ENCODE data around the gene ZNF605.

ZNF605 gene

GRCh38 chr12:132926415-132926833 lies 29.7 kb downstream of the ZNF605 start:
- Histone ChIP-seq H3K4me3 (peak overlapping the region; percentile 20), H3K27ac (no peak overlapping the region)
- no peak for TF ChIP-seq CTCF (IDR thresholded peaks at IDR 0.05)
- DNase-seq (ENCODE audit: low spot score) = no peak

GRCh38 chr12:132925597-132926414 lies 30.3 kb downstream of the ZNF605 start:
- no peak for DNase-seq (ENCODE audit: low spot score)
- no peak for TF ChIP-seq CTCF (IDR thresholded peaks at IDR 0.05)
- no peak overlapping the region for H3K27ac ChIP-seq
- peak overlapping the region; percentile 20 for H3K4me3 ChIP-seq

- no peak for DNase-seq (ENCODE audit: low spot score)
- TF ChIP-seq CTCF (IDR thresholded peaks at IDR 0.05) = no peak
- H3K4me3 ChIP-seq = peak overlapping the region; percentile 13
- no peak overlapping the region for H3K27ac ChIP-seq
Observed at GRCh38 chr12:132924356-132924755, 31.8 kb downstream of the ZNF605 start.

DNA sequence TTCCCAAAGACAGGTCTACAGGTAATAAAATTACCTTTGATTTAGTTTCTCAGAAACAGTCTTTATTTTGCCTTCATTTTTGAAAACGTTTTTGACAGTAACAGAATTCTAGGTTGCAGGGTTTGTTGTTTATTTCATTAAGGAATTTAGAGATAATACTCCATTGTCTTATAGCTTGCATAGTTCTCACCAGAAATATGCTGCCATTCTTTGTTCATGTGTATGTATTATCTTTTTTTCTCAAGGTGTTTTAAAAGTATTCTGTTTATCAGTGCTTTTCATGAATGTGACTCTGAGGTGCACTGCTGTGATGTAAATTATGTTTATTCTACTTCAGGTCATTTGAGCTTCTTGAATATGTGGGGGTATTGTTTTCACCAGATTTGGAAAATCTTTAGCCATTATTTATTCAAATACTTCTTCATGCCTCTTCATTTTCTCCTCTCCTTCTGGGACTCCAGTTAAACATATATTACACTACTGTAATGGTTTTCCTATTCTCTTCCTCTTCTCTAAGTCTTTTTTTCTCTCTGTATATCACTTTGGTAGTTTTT lies 32.7 kb downstream of the ZNF605 start:
- Histone ChIP-seq H3K4me3 (no peak overlapping the region), H3K27ac (no peak overlapping the region)
- no peak for DNase-seq (ENCODE audit: low spot score)
- TF ChIP-seq CTCF (IDR thresholded peaks at IDR 0.05) = no peak

DNA sequence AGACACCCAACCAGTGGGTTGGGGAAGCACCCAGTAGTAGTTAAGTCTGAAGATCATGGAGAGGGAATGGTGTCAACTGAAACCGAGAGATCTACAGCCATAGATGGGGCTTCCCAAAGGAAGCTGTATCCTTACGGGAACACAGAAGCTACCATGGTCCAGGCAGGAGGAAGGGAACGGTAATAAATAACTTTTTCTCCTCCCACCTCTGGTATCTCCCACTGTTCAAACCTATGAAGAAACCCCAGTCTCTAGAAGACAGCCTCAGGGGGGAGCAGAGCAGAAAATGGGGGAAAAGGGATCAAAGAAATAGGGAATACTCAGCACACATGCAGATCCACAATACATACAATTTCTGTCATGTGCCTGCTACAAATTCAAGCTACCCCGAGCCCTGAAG lies 33.4 kb downstream of the ZNF605 start:
- Histone ChIP-seq H3K27ac (no peak overlapping the region), H3K4me3 (no peak overlapping the region)
- TF ChIP-seq CTCF (IDR thresholded peaks at IDR 0.05) = no peak
- DNase-seq (ENCODE audit: low spot score) = no peak

GRCh38 chr12:132921685-132922084 lies 34.4 kb downstream of the ZNF605 start:
- Histone ChIP-seq H3K27ac (no peak overlapping the region), H3K4me3 (peak overlapping the region; percentile 29)
- TF ChIP-seq CTCF (IDR thresholded peaks at IDR 0.05) = no peak
- no peak for DNase-seq (ENCODE audit: low spot score)

GRCh38 chr12:132918680-132919079 lies 37.4 kb downstream of the ZNF605 start:
- H3K4me3 ChIP-seq = no peak overlapping the region
- TF ChIP-seq CTCF (IDR thresholded peaks at IDR 0.05) = no peak
- no peak for DNase-seq (ENCODE audit: low spot score)
- no peak overlapping the region for H3K27ac ChIP-seq

Measured in coronary artery (tissue), 2 donors.